HT1080 (cell line): ENCODE measurements around the gene SVIL. TPM values are rescaled to one million over a fixed set of nuclear protein-coding genes. Genes with fewer than 3 reads are reported as not detected.
"Not testable (repeated sequence)": the region's sequence is repeated elsewhere in the genome, so short reads cannot be mapped to it uniquely, and the experiment has no call there.

Experiments used
- DNase-seq: peaks from one replicate; pipeline ENCODE4 v3.0.0-alpha.2; 2015; ENCODE audit warnings: low read depth
- total RNA-seq: library from RNA; depleted of rRNA; stranded (reverse); fragments of >200 nt; shearing (Covaris generic); gene quantifications from 2 replicates; pipeline ENCODE4 v1.2.3, GENCODE V29; 2014

The SVIL gene
- total RNA-seq, 1 experiment from 2014 or later, result 8.2 TPM

DNA sequence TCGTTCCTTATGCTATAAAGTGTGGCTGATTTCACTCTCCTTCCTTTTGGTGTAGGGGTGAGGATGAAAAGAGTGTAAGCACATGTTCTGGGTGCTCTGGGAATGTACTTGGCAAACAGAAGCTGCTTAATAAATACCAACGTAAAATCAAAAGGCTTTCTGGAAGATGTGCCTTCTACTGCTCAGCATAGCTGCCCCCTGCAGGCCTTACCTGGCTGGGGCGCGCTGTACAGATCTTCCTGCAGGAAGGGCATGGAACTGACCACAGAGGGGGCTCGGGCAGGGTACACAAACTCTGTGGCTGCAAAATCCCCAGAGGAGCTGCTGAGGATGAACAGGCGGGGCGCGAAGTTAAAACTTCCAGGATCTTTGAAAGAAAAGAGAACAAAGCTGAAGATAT lies 169.4 kb downstream of the SVIL start:
- DNase-seq, result no peak

DNA sequence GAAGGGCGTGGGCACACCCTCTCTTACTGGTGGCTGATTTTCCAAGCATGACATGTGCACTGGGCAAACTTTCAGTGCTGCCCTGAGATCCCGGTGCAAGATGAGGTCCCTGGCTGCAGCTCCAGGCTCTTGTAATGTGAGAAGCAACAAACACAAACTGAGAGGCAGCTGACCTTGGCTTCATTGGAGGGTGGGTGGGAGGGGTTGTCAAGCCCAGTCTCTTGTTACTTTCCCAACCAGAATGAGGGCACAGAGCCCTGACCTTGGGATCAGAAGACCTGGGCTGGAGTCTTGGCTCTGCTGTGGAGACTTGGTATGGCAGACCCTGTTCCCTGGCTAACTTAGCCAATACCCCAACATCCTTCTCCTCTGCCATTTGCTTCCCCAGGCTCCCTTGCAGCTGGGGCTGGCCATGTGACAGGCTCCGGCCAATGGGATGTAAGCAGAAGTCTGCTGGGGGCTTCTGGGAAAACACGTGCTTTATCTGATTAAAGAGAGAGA lies 170.1 kb downstream of the SVIL start:
- not testable (repeated sequence) for DNase-seq

DNA sequence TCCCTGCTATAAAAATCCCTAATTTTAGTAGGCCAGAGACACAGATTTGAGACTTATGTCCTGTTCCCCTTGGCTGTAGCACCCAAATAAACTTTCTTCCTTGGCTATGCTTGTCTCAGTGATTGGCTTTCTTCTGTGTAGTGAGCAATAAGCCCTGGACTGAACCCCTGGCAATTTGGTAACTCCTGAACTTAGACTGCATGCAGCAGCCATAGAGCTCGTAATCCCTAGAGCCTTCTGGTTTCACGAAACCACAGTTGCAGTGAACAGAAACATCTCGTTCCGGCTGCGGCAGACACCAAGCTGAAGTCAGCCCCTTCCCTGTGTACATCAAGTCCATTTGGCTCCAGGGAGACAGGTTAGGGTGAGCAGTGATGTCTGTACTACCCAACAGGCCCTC lies 173.7 kb downstream of the SVIL start:
- no peak for DNase-seq

DNA sequence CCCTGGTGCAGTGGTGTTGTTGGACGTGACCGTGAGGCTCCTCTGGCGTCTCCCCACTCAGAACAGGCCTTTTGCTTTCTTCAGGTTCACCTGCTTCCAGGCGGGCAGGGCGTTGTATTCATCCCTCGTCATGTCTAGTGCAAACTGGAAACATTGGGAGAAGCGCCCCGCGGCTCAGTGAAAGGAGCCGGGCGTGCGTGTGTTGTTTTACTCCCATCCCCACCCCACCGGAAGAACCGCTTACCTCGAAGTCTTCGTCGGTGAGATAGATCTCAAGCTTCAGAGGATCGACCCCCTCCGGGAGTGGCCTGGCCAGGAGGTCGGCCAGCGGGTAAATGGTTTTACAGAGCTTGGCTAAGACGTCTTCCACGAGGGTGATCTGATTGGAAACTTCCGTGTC lies 176.6 kb downstream of the SVIL start:
- DNase-seq, result not testable (repeated sequence)

DNA sequence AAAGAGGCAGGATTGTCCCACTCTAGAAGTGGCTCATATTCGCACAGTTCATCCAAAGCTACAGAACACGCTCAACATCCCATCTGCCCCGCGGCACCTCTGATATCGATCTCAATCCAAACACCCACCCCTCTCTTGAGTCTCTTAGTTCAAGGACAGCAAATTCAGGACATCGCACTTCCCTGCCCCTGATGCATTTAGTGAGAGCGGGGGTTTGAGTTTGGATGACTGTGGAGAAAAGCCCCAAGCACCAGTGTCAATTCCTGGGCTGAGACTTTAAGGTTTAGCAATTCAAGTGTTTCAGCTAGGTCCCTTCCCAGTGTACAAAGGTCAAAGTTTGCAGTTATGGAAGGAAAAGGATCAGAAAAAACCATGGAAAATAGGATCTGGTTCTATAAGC lies 179.7 kb downstream of the SVIL start:
- no peak for DNase-seq

DNA sequence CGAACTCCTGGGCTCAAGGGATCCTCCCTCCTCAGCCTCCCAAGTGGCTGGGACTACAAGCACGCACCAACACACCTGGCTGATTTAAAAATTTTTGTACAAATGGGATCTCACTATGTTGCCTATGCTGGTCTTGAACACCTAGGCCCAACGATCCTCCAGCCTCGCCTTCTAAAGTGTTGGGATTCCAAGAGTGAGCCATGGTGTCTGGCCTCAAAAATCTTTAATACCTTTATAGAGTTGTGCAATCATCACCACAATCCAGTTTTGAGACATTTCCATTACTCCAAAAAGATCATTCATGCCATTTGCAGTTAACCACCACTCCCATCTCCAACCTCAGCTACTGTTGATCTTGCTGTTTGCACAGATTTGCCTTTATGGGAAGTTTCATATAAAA lies 180.5 kb downstream of the SVIL start:
- DNase-seq, result no peak

DNA sequence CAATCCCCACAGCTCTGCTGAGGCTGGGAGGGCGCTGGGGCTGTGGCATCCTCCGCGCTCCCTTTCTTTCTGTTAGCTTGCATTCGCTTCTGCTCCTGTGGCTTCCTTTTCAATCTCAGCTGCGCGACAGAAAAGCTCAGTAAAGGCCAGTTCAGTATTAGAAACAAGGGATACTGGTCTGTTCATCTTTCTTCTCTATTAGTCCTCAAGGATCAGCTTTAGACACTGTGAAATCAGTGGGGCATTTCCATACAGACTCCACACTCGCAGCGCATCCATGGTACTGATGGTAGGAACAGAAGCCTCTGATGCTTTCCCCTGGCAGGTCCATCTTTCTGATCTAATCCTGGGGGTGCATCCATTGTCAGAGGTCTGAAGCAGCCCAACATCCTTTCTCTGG lies 182.2 kb downstream of the SVIL start:
- DNase-seq, result no peak

DNA sequence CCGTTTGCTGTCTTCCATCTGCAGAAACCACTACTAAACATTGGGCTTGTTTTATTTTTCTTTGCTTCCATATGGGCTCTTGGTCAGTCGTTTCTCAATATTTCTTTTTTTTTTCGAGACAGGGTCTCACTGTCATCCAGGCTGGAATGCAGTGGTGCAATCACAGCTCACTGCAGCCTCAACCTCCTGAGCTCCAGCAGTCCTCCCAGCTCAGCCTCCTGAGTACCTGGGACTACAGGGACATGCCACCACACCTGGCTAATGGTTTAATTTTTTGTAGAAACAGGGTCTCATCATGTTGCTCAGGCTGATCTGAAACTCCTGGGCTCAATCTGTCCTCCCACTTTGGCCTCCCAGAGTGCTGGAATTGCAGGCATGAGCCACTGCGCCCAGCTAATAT lies 182.8 kb downstream of the SVIL start:
- DNase-seq, result no peak

DNA sequence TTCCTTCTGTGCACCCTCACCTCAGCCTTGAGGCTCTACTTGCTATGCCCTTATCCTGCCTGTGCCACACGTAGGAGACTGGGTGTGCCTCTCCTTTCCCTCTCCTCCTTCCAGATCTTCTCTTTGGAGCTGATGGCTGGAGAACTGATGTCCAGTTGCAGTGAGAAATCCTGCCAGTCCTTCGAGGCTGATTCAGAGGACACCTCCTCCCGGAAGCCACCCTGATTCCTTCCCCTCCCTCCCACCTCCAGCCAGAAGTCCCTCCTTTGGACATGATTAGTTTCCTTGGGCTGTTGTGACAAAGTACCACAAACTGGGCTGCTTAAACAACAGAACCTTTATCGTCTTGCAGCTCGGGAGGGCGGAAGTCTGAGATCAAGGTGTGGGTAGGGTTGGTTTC lies 184.4 kb downstream of the SVIL start:
- DNase-seq, result no peak

DNA sequence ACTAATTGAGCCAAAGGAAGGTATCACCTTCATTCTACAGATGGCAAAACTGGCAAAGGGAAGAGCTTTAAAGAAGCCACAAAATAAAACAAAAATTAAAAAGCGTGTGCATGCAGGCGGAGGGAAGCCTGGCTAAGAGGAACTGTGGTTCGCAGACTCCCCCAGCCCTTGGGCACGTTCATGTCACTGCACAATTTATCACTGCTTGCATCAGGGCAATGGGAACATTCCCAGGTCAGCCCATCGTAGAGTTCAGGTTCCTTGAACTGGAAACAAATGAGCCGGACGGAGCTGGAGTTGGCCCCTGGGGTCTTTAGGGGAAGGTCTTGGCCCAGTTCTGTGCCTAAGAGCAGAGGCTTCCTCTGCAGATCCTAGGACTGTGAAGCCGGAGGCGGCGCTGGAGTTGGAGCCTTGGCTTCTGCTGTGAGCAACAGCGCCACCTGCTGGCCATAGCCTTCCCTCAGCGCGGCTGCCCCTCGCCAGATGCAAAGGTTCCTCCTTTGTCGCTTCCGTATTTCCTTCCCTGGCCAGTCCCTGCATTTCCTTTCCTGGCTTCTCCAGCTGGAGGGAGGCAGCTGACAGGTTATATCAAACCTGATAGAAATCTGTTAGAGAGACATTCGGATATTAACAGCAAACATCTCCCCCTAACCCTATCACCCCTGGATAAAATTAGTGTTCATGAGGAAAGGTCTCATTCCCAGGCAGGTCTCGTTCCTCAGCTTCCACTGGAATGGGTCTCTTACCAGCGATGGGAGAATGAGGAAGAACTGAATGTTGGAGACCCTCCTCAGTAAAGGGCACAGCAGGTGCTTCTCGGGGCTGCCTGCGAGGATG lies 185.8 kb downstream of the SVIL start:
- peak; percentile 70 for DNase-seq

DNA sequence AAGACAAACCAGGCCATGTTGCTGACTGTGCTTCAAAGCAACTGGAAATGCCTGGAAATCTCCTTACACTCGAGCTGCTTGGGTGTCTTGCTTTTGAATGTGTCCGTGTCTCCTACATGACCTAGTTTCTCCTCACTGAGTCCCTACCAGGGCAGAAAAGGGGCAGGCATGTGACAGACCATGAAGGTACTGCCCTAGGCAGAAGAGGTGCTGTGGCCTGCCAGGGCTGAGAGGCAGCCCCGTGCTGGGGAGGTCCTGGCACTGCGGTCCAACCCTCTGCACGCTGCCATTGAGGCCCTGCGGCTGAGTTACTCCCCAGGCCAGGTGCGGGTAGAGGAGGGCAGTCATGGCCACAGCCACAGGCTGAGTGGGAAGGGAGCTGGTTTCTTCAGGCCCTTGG lies 186.6 kb downstream of the SVIL start:
- no peak for DNase-seq

DNA sequence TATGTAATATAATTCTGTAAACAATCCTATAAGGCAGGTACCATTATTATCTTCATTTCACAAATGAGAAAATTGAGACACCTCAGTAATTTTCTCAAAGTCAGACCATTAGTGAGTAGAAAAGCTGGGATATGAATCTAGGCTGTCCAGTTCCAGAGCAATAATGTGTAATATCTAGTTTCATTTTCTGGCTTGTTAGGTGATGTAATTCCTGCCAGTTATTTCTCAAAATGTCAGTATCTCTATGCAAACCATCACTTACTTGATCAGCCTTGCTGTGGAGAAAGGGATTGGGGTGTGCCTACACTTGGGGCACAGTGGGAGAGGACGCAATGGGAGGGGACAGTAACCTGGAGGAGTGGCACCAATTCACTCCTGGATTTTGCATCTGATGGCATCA lies 188.4 kb downstream of the SVIL start:
- DNase-seq, result no peak

DNA sequence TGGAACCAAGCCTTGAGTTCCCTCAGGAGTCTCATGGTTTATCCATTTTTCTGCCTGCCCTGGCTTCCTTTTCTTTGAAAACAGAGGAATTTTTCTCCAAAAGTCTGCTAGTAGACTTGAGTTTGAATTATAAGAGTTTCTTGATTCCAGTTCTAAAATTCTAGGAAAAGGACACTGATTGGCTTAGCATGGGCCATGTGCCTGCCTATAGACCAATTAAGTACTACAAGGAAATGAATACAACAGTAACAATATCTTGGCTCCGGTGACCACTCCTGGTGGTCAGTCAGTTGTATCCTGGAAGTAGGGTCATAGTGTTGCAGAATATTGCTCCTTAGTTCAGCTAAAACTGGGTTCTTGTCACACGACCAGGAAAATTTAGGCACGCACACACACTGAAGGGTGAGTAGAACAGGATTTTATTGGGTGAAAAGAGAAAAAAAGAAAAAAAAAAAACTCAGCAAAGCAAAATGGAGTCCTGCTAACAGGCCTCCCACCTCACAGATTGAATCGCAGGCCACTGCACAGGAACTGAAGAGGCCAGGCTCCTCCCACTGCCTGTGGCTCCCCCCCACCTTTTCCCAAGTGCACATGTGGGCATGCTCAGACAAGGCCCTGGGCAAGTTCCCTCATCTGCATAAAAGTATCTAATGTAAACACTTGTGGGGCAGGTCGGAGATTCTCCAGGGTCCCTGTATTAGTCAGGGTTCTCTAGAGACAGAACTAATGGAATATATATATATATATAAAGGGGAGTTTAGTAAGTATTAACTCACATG lies 190.8 kb downstream of the SVIL start:
- peak; percentile 32 for DNase-seq

DNA sequence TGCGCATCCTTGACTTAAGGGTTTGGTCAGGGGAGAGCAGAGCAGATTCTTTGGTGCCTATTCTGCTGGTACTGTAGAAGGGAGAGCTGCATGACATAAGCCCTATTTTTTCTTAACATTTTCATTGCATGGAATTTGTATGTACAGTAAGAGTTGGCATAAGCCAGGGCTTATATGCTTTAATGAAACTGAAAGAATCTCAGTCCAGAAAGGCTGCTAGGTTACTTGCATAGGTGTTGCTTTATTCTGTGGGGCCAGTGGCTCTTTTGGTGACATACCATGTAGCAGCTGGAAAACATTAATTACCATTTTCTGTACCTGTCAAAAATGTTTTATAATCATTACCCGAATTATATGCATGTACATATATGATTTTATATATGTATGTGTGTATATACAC lies 193.8 kb downstream of the SVIL start:
- DNase-seq, result no peak

DNA sequence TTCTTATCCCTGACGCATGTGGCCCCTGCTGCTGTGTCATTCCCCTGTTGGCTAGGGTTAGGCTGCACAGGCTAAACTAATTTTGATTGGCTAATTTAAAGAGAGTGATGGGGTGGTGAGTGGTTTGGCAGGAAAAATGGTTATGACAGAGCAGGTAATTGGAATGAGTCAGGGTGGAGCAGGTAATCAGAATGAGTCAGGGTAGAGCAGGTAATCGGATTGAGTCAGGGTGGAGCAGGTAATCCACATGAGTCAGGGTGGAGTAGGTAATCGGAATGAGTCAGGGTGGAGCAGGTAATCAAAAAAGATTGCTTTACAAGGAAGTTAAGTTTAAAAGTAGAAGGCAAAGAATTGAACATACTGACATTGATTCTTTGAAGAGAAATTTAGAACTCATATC lies 195.8 kb downstream of the SVIL start:
- DNase-seq, result peak; percentile 19

DNA sequence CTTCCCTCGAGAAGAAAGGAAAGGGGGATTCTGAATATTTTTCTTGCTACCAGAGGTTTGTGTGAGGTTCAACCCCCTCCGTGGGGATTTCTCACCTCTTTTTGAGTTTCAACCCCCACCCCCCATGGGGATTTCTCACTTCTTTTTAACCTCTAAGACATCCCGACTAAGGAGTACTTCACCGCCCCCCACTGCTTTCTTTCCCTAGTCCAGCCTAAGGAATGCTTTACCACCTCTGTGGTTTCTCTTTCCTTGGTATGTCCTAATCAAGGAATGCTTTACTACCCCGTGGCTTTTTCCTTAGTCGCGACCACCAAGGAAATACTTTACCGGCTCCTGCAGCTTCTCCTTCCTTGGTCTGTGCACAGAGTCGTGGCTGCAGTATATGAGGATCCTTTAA lies 196.5 kb downstream of the SVIL start:
- DNase-seq, result peak; percentile 57

DNA sequence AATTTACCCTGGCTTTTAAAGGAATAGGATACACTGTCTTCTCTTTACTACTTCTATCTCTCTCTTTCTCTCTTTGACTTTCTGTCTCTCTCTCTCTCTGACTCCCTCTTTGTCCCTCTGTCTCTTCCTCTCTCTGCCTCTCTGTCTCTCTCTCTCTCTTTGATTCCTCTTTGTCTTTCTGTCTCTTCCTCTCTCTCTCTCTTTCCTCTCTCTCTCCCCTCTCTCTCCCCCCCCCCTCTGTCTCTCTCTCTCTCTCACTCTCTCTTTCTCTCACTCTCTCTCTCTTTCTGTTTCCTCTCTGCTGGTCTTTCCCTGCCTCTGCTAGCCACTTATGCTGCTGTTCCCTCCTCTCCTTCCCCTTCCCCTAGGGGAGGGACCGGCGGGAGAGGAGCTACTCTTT lies 196.9 kb downstream of the SVIL start:
- no peak for DNase-seq

DNA sequence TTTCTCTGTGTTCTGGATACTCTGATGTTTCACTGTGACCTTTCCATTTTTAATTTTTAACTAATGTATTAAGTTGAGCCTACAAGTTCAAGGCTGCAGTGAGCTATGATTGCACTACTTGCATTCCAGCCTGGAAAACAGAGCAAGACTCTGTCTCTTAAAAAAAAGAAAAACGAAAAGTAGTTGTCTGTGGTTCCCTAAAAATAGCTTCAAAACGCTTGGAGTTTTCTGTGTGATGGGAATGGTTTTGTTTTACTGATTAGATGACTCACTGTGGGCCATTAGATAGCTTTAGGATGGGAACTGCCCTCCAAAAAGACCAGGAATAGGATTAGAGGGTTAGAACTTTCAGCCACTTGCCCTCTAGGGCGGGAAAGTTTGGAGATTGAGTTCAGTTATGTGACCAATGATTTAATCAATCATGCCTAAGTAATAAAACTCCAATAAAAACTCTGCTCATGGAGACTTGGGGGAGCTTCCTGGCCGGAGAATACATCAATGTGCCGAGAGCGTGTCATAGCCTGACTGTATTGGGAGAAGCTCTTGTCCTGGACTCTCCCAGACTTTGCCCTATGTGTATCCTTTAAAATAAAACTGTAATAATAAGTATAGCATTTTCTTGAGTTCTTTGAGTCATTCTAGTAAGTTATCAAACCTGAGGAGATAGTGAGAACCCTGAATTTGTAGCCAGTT lies 198.8 kb downstream of the SVIL start:
- DNase-seq, result peak; percentile 45

DNA sequence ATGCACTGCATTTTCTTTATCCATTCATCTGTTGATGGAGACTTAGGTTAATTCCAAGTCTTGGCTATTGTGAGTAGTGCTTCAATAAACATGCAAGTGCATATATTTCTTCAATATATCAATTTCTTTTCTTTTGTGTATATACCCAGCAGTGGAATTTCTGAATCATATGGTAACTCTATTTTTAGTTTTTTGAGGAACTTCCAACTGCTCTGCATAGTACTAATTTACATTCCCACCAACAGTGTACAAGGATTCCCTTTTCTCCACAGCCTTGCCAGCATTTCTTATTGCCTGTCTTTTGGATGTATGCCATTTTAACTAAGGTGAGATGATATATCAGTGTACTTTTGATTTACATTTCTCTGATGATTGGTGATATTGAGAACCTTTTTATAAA lies 200.7 kb downstream of the SVIL start:
- no peak for DNase-seq

DNA sequence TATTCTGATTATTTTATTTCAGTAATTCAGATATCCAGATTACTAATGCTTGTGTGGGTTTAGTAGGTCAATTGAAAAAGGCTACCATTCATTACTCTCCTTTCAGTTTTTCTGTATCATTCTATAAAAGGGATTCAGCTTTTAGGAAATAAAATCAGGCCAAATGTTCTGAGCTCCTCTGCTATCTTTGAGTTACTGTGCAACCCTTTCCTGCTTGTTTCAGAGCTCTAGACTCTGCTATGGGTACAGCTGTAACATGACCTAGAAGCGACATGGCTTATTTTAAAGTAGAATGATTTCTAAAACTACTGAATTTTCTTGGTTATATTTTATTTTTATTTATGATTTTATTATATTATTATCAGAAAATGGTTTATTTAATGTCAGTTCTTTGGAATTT lies 203.1 kb downstream of the SVIL start:
- DNase-seq, result no peak

DNA sequence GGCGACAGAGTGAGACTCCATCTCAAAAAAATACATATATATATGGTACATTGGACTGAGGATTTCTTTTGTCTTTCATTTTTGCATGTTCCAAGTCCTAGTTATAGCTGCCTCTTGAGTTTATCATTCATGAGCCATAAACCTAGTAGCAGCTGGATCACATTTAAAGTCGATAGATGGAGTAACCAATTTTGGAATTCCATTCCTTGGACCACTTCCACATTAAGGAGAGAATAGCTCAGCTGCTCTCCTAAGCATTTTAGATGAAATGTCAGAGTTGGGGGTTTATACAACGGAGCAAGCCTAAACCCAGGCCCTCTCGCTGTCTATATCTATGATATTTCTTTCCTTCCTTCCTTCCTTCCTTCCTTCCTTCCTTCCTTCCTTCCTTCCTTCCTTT lies 204.7 kb downstream of the SVIL start:
- no peak for DNase-seq

DNA sequence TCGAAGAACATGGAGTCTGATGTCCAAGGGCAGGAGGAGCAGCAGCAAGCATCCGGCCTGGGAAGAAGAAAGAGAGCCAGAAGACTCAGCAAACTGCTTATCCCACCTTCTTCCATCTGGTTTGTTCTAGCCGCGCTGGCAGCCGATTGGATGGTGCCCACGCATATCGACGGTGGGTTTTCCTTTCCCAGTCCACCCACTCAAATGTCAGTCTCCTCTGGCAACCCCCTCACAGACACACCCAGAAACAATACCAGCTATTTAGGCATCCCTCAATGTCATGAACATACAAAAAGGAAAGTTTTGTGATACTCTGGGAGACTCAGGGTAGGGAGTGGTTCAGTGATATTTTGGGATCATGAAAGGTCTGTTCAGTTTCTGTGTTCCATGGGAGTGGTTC lies 206.3 kb downstream of the SVIL start:
- DNase-seq, result no peak
